CD14-positive monocyte (primary cell): ENCODE data around the gene CKAP4. TPM values are rescaled to one million over a fixed set of nuclear protein-coding genes. Genes with fewer than 3 reads are reported as not detected.

Experiments used
- DNase-seq, 3 donors: peaks; one replicate each; pipeline ENCODE4 v3.0.0-alpha.2; 2011 to 2022
- H2AFZ ChIP-seq: 2 replicates; pipeline ENCODE4 v1.6.0; 2012; ENCODE audit warnings: mild to moderate bottlenecking, low read depth, low read length, inconsistent platforms; ENCODE audit not compliant: insufficient read depth, poor library complexity, severe bottlenecking
- H3K27ac ChIP-seq, 2 donors: 1 replicate in 1 of 2; 2 replicates in 1 of 2; pipeline ENCODE4 v1.5.1; 2012 to 2013; ENCODE audit warnings: low read length in 2 of 2, control low read depth in 1 of 2, inconsistent platforms in 1 of 2, low read depth in 1 of 2, mild to moderate bottlenecking in 1 of 2
- H3K27me3 ChIP-seq, 2 donors: one replicate each; pipeline versions ENCODE4 v1.6.0 to v1.6.1; 2011 to 2013; ENCODE audit warnings: low read length in 2 of 2; ENCODE audit not compliant: control insufficient read depth in 2 of 2, insufficient read depth in 2 of 2
- H3K36me3 ChIP-seq, 2 donors: replicated peaks in 1 of 2; 1 replicate in 1 of 2; 2 replicates in 1 of 2; pipeline versions ENCODE4 v1.5.1 to v1.6.1; 2012 to 2013; ENCODE audit warnings: low read length in 2 of 2, control low read depth in 1 of 2, inconsistent platforms in 1 of 2, mild to moderate bottlenecking in 1 of 2; ENCODE audit not compliant: insufficient read depth in 2 of 2, control insufficient read depth in 1 of 2
- H3K4me1 ChIP-seq, 2 donors: 1 replicate in 1 of 2; 2 replicates in 1 of 2; pipeline versions ENCODE4 v1.5.1 to v1.6.1; 2012 to 2013; ENCODE audit warnings: low read length in 2 of 2, control low read depth in 1 of 2, inconsistent platforms in 1 of 2, mild to moderate bottlenecking in 1 of 2, moderate library complexity in 1 of 2; ENCODE audit not compliant: insufficient read depth in 2 of 2, control insufficient read depth in 1 of 2
- H3K4me2 ChIP-seq: replicated peaks from 2 replicates; pipeline ENCODE3; 2012; ENCODE audit warnings: low read length, moderate library complexity, mild to moderate bottlenecking; ENCODE audit not compliant: poor library complexity, severe bottlenecking; ENCODE audit errors: extremely low read depth
- H3K4me3 ChIP-seq, 3 experiments: fragments of 200-600 bp in 1 of 3; sonication (generic) in 1 of 3; replicated peaks in 1 of 3; 1 replicate in 2 of 3; 2 replicates in 1 of 3; pipeline ENCODE4 v1.5.1; 2011 to 2013; ENCODE audit warnings: low read length in 3 of 3, mild to moderate bottlenecking in 3 of 3, control low read depth in 2 of 3, low read depth in 2 of 3, inconsistent platforms in 1 of 3, moderate library complexity in 1 of 3
- H3K79me2 ChIP-seq: 2 replicates; pipeline ENCODE4 v1.6.0; 2012; ENCODE audit warnings: mild to moderate bottlenecking, control low read depth, inconsistent platforms, low read length, moderate library complexity; ENCODE audit not compliant: insufficient read depth
- H3K9ac ChIP-seq: 2 replicates; pipeline ENCODE4 v1.6.0; 2017; ENCODE audit warnings: low read length, mild to moderate bottlenecking; ENCODE audit not compliant: insufficient read depth, poor library complexity, severe bottlenecking
- H3K9me3 ChIP-seq, 2 donors: replicated peaks in 1 of 2; 1 replicate in 1 of 2; 2 replicates in 1 of 2; pipeline versions ENCODE4 v1.5.1 to v1.6.1; 2012 to 2013; ENCODE audit warnings: low read length in 2 of 2, control low read depth in 1 of 2; ENCODE audit not compliant: control insufficient read depth in 1 of 2, insufficient read depth in 1 of 2
- H4K20me1 ChIP-seq: 2 replicates; pipeline ENCODE4 v1.6.0; 2012; ENCODE audit warnings: mild to moderate bottlenecking, low read length, control low read depth, moderate library complexity; ENCODE audit not compliant: insufficient read depth
- H3K27ac Mint-ChIP-seq, 7 donors: one replicate each; pipeline ENCODE4 v1.8.0; 2020; ENCODE audit warnings: mild to moderate bottlenecking in 7 of 7, mixed read lengths in 7 of 7, moderate library complexity in 6 of 7, inconsistent platforms in 2 of 7
- H3K27me3 Mint-ChIP-seq, 3 donors: one replicate each; pipeline ENCODE4 v1.8.0; 2021 to 2022; ENCODE audit warnings: low read depth in 3 of 3, mild to moderate bottlenecking in 3 of 3, mixed read lengths in 3 of 3, moderate library complexity in 3 of 3, inconsistent platforms in 1 of 3
- H3K36me3 Mint-ChIP-seq, 2 donors: one replicate each; pipeline ENCODE4 v1.8.0; 2020; ENCODE audit warnings: mixed read lengths in 2 of 2, inconsistent platforms in 1 of 2, mild to moderate bottlenecking in 1 of 2
- H3K4me1 Mint-ChIP-seq: one replicate; pipeline ENCODE4 v1.8.0; 2020; ENCODE audit warnings: mild to moderate bottlenecking, mixed read lengths
- H3K4me3 Mint-ChIP-seq, 2 donors: one replicate each; pipeline ENCODE4 v1.8.0; 2020; ENCODE audit warnings: mild to moderate bottlenecking in 2 of 2, mixed read lengths in 2 of 2, moderate library complexity in 1 of 2
- H3K9me3 Mint-ChIP-seq, 7 donors: one replicate each; pipeline ENCODE4 v1.8.0; 2020 to 2022; ENCODE audit warnings: mixed read lengths in 7 of 7, mild to moderate bottlenecking in 6 of 7, moderate library complexity in 6 of 7, inconsistent platforms in 2 of 7
- WGBS: methylation state at CpG from one replicate; pipeline ENCODE4 v1.1.5; 2013; ENCODE audit warnings: missing lambda C conversion rate; ENCODE audit not compliant: insufficient coverage; 5-methylcytosine and 5-hydroxymethylcytosine counted together
- intact Hi-C, 2 donors: fragments of 100-400 bp; cut with micrococcal nuclease; formaldehyde crosslinking; loops; one replicate each; pipeline versions ENCODE4 v1.15.0 to v1.15.1; 2023
- polyA minus RNA-seq: library from RNA; depleted of rRNA, polyadenylated mRNA; stranded (reverse); fragments of >200 nt; gene quantifications from 2 replicates; pipeline ENCODE4 v1.2.3, GENCODE V29; 2012
- polyA plus RNA-seq, 3 donors: library from polyadenylated mRNA; depleted of rRNA in 1 of 3; unstranded in 2 of 3; stranded (reverse) in 1 of 3; fragments of 300-500 nt in 2 of 3; fragments of >200 nt in 1 of 3; fragmentation: Illumina TruSeq in 2 of 3; gene quantifications; 1 replicate in 2 of 3; 2 replicates in 1 of 3; pipeline ENCODE4 v1.2.3, GENCODE V29; 2012 to 2021
- total RNA-seq, 12 experiments: library from RNA in 1 of 12; stranded (reverse) in 1 of 12; fragments of 120-200 nt in 1 of 12; gene quantifications; one replicate each; pipeline ENCODE4 v1.2.4 and lab custom pipeline; 2013 to 2026; ENCODE audit warnings: mixed read lengths in 6 of 12, inconsistent platforms in 1 of 12
- TF ChIP-seq, protein P1 (sequence below): fragments of 200-600 bp; IDR thresholded peaks from one replicate; pipeline ENCODE4 v1.8.0; 2022; ENCODE audit warnings: antibody characterized with exemption, mild to moderate bottlenecking

Gene CKAP4, protein sequence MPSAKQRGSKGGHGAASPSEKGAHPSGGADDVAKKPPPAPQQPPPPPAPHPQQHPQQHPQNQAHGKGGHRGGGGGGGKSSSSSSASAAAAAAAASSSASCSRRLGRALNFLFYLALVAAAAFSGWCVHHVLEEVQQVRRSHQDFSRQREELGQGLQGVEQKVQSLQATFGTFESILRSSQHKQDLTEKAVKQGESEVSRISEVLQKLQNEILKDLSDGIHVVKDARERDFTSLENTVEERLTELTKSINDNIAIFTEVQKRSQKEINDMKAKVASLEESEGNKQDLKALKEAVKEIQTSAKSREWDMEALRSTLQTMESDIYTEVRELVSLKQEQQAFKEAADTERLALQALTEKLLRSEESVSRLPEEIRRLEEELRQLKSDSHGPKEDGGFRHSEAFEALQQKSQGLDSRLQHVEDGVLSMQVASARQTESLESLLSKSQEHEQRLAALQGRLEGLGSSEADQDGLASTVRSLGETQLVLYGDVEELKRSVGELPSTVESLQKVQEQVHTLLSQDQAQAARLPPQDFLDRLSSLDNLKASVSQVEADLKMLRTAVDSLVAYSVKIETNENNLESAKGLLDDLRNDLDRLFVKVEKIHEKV
- 25.4 TPM for total RNA-seq (2013)
- polyA plus RNA-seq, result 10 to 100 TPM; 46.9 to 59.4 (median 55.9) TPM
- 18.8 and 24.3 TPM in 2 replicates for polyA minus RNA-seq
- 99.6 to 284 (median 154) reads per million in 11 experiments for total RNA-seq (lab: John Stamatoyannopoulos, UW)

DNA sequence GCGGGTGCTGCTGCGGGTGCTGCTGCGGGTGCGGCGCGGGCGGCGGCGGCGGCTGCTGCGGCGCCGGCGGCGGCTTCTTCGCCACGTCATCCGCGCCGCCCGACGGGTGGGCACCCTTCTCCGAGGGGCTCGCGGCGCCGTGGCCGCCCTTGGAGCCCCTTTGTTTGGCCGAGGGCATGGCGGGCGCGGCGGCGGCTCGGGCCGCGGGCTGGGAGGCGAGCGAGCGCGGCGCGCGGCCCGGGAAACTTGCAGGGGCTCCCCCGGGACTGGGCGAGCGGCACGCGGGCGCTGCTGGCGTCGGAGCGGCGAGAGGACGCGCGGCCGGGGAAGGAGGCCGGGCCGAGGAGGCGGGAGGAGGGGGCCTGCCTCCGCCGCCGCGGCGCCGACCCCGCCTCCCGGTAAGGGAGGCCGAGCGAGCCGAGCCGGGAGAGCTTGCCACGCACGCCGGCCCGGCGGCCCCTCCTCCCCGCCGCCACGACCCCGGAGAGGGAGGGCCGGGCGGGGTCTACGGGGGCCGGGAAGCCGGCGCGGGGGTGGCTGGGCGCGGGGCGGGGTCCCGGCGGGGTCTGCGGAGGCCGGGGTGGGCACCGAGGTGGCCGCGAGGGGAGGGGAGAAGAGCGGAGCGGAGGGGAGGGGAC lies at the start of gene CKAP4:
TSS of gene CKAP4 (minus strand) at position 347 of the 638 bp plus-strand sequence. CDS start at position 178, 169 bp downstream.
- H3K4me3 Mint-ChIP-seq, result peak within 1 kb of the TSS; percentile 86 to 88
- Histone ChIP-seq H3K9ac (peak within 1 kb of the TSS; percentile 97), H3K9me3 (no peaks in the 10 kb centered on the region), H3K27ac (peak within 1 kb of the TSS; percentile 99), H3K27me3 (no peaks in the 10 kb centered on the region), H2AFZ (peak within 1 kb of the TSS; percentile 68), H3K4me2 (peak within 1 kb of the TSS; percentile 98), H3K79me2 (peaks cover 49% of the 10 kb centered on the region), H3K4me3 (peak within 1 kb of the TSS; percentile 60 to 90 (median 77)), H4K20me1 (peaks cover 33% of the 10 kb centered on the region), H3K36me3 (peaks cover 2 to 23% of the 10 kb centered on the region in 2 donors), H3K4me1 (peaks cover 76 to 81% of the 10 kb centered on the region in 2 donors)
- H3K36me3 Mint-ChIP-seq, result peaks cover 20 to 24% of the 10 kb centered on the region in 2 donors
- peak within 1 kb of the TSS; percentile 96 to 99 (median 98) for H3K27ac Mint-ChIP-seq
- peaks cover 0 to 4% (median 0%) of the 10 kb centered on the region in 3 donors for H3K27me3 Mint-ChIP-seq
- peak; percentile 53 to 67 (median 65) for DNase-seq
- intact Hi-C loops, result loop anchor here (2.0 to 5.0 kb wide), 5 partner anchors 21 to 110 kb away; partner anchors contain the start of genes TCP11L2 (in 2 of the 2) and POLR3B (in 1 of the 2)
- WGBS, result under 1% methylated on average over 92 of the region's 102 CpGs
- peaks cover 0 to 4% (median 0%) of the 10 kb centered on the region in 7 donors for H3K9me3 Mint-ChIP-seq
- peaks cover 74% of the 10 kb centered on the region for H3K4me1 Mint-ChIP-seq
- TF ChIP-seq, protein P1, sequence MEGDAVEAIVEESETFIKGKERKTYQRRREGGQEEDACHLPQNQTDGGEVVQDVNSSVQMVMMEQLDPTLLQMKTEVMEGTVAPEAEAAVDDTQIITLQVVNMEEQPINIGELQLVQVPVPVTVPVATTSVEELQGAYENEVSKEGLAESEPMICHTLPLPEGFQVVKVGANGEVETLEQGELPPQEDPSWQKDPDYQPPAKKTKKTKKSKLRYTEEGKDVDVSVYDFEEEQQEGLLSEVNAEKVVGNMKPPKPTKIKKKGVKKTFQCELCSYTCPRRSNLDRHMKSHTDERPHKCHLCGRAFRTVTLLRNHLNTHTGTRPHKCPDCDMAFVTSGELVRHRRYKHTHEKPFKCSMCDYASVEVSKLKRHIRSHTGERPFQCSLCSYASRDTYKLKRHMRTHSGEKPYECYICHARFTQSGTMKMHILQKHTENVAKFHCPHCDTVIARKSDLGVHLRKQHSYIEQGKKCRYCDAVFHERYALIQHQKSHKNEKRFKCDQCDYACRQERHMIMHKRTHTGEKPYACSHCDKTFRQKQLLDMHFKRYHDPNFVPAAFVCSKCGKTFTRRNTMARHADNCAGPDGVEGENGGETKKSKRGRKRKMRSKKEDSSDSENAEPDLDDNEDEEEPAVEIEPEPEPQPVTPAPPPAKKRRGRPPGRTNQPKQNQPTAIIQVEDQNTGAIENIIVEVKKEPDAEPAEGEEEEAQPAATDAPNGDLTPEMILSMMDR, result no peak

DNA sequence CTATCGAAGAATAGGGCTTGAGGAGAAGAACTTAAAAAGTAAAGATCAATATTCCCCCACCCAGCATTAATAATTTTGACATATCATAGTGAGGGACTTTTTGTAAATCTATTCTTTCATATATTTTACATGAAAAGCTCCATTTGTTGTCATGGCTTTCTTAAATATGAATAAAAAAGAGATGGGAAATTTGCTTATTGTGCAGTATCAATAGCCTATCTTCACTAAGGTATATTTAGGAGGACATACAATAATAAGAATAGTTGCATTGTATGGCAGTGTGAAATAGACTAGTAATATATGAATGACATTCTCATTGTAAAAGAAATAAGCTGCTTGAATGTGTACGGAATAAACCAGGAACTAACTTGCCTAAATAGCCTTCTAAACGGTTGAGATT lies 49.3 kb upstream of the CKAP4 start:
- Histone ChIP-seq H3K27me3 (no peaks in the 10 kb centered on the region), H2AFZ (no peak overlapping the region), H3K4me2 (no peak overlapping the region), H3K36me3 (no peaks in the 10 kb centered on the region), H3K9ac (no peak overlapping the region), H3K79me2 (no peaks in the 10 kb centered on the region), H3K4me1 (peaks cover 6 to 9% of the 10 kb centered on the region in 2 donors), H3K9me3 (no peaks in the 10 kb centered on the region), H3K27ac (no peak overlapping the region), H4K20me1 (no peaks in the 10 kb centered on the region), H3K4me3 (no peak overlapping the region)
- H3K4me1 Mint-ChIP-seq, result peaks cover 13% of the 10 kb centered on the region
- DNase-seq, result no peak
- no peaks in the 10 kb centered on the region for H3K36me3 Mint-ChIP-seq
- no peak overlapping the region for H3K4me3 Mint-ChIP-seq
- WGBS, result 100% methylated on average over 2 of the region's 3 CpGs
- no peak overlapping the region for H3K27ac Mint-ChIP-seq
- no peaks in the 10 kb centered on the region for H3K9me3 Mint-ChIP-seq
- H3K27me3 Mint-ChIP-seq, result peaks cover 0 to 1% (median 0%) of the 10 kb centered on the region in 3 donors
- TF ChIP-seq, protein P1, result no peak
- intact Hi-C loops, result no loop called here
